IPS DF 6.9 (cell line): ENCODE measurements around the gene ATP5IF1.

Experiments
- DNase-seq: peaks from one replicate; pipeline ENCODE4 v3.0.0-alpha.2; 2013; ENCODE audit warnings: low read depth, low spot score
- H3K27ac ChIP-seq: one replicate; pipeline ENCODE4 v1.5.1; 2013; ENCODE audit warnings: low read length, control low read depth
- H3K27me3 ChIP-seq: 2 replicates; pipeline ENCODE4 v1.6.1; 2013; ENCODE audit warnings: mild to moderate bottlenecking, low read length; ENCODE audit not compliant: control insufficient read depth, insufficient read depth
- H3K36me3 ChIP-seq: 2 replicates; pipeline ENCODE4 v1.6.1; 2013; ENCODE audit warnings: low read length; ENCODE audit not compliant: control insufficient read depth, insufficient read depth
- H3K4me1 ChIP-seq: 2 replicates; pipeline ENCODE4 v1.6.1; 2013; ENCODE audit warnings: low read length; ENCODE audit not compliant: control insufficient read depth, insufficient read depth
- H3K4me3 ChIP-seq: 2 replicates; pipeline ENCODE4 v1.5.1; 2013; ENCODE audit warnings: mild to moderate bottlenecking, low read length
- H3K9me3 ChIP-seq: 2 replicates; pipeline ENCODE4 v1.6.1; 2013; ENCODE audit warnings: low read length, inconsistent platforms; ENCODE audit not compliant: control insufficient read depth, insufficient read depth
- WGBS: extraction: QIAGEN DNeasy Blood & Tissue Kit; methylation state at CpG from one replicate; pipeline ENCODE4 v1.1.7; 2013; ENCODE audit warnings: mixed read lengths, missing lambda C conversion rate; ENCODE audit not compliant: insufficient read length, insufficient coverage; 5-methylcytosine and 5-hydroxymethylcytosine counted together

ATP5IF1 gene

DNA sequence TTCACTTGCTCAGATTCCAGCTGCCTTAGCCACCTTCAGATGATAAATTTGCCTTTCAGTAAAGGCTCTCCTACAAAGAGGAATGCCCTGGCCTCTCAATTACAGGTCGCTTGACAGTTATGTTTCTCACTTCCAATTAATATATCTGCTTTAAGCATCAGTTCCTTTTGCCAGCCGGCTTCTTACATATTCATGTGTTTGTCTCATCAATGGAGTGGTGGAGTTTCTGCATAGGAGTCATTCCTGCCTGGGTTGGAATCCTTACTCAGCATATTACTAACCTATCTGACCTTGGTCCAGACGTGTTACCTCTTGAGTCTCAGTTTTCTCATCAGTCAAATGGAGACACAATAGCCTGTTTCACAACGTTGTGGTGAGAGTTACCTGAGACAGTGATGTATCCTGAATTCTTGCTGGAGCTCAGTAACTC is 14.0 kb downstream of the ATP5IF1 start:
- H3K36me3 ChIP-seq: no peaks in the 10 kb centered on the region
- no CpG with 5 or more reads among the region's 4 CpGs for WGBS
- H3K4me1 ChIP-seq: peaks cover 4% of the 10 kb centered on the region; the same call in 1 of the 2 replicates
- DNase-seq: no peak
- H3K4me3 ChIP-seq: no peak overlapping the region
- no peaks in the 10 kb centered on the region for H3K9me3 ChIP-seq
- no peaks in the 10 kb centered on the region for H3K27me3 ChIP-seq
- no peak overlapping the region for H3K27ac ChIP-seq

DNA sequence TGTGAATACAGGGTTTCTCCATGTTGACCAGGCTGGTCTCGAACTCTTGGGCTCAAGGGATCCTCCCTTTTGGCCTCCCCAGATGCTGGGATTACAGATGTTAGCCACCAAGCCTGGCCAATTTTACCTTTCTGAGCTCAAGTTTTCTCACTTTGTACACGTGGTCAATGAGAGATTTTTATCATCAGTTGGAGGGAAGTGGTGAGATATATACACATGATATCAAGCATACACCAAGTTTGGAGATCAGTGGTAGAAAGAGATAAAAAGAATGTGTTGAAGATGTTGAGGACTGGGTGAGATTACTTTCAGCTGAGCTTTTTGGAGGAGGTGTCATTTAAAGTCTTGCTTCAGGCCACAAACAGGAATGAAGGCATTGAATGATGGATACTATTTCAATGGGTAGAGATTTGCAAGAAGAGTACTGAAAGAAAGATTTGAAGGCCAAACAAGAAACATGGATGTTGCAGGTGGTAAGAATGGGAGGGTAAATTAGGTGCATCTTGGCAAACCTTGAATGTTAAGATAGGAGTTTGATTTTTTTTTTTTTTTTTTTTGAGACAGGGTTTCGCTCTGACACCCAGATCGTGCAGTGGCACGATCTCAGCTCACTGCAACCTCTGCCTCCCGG is 20.4 kb downstream of the ATP5IF1 start:
- Histone ChIP-seq H3K27me3 (no peaks in the 10 kb centered on the region), H3K4me3 (no peak overlapping the region), H3K36me3 (no peaks in the 10 kb centered on the region), H3K27ac (no peak overlapping the region), H3K4me1 (peaks cover 2% of the 10 kb centered on the region; the same call in 1 of the 2 replicates), H3K9me3 (no peaks in the 10 kb centered on the region)
- no peak for DNase-seq
- WGBS: no CpG with 5 or more reads among the region's 6 CpGs

DNA sequence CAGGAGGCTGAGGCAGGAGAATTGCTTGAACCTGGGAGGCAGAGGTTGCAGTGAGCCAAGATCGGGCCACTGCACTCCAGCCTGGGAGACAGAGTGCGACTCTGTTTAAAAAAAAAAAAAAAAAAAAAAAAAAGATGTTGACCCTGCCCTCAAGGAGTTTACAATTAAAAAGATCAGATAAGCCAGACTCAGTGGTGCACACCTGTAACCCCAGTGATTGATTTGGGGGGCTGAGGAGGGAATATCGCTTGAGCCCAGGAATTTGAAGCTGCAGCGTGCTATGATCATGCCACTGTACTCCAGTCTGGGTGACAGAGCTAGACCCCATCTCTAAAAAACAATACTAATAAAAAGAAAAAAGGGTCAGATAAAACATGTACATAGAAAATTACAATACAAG is 21.8 kb downstream of the ATP5IF1 start:
- Histone ChIP-seq H3K4me3 (no peak overlapping the region), H3K27me3 (no peaks in the 10 kb centered on the region), H3K9me3 (no peaks in the 10 kb centered on the region), H3K36me3 (no peaks in the 10 kb centered on the region), H3K27ac (no peak overlapping the region), H3K4me1 (peaks cover 2% of the 10 kb centered on the region; the same call in 1 of the 2 replicates)
- no peak for DNase-seq
- WGBS: no CpG with 5 or more reads among the region's 4 CpGs

DNA sequence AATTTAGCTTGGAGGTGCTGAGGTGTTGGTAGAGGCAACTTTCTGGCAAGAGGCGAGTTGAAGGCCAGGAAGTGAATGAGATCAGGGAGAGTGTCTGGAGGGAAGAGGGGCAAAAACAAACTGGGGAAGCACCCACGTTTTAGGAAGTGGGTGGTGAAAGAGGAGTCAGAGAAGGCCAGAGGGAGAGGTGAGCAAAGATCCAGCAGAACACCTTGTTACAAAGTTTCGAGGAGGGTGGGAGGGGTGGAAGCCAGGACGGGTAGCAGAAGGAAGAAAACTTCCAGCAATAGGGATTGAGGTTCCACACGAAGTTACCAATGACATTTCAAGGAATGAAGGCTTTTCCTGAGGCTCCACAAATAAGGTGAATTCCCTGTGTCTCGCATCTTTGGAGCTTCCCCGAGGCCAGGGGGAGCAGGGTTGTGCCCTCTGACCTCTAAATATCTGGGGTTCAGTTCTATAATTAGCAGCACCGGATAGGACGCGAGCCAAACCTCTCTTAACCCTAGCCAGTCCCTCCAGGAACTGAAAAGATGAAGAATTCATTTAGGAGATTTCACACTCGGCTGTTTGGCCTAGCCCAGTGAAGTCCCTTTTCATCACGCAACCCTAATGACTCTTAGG is 22.8 kb downstream of the ATP5IF1 start:
- no peak for DNase-seq
- peaks cover 2% of the 10 kb centered on the region; the same call in 1 of the 2 replicates for H3K4me1 ChIP-seq
- WGBS: no CpG with 5 or more reads among the region's 12 CpGs
- no peak overlapping the region for H3K27ac ChIP-seq
- no peaks in the 10 kb centered on the region for H3K9me3 ChIP-seq
- no peaks in the 10 kb centered on the region for H3K27me3 ChIP-seq
- H3K4me3 ChIP-seq: no peak overlapping the region
- no peaks in the 10 kb centered on the region for H3K36me3 ChIP-seq

DNA sequence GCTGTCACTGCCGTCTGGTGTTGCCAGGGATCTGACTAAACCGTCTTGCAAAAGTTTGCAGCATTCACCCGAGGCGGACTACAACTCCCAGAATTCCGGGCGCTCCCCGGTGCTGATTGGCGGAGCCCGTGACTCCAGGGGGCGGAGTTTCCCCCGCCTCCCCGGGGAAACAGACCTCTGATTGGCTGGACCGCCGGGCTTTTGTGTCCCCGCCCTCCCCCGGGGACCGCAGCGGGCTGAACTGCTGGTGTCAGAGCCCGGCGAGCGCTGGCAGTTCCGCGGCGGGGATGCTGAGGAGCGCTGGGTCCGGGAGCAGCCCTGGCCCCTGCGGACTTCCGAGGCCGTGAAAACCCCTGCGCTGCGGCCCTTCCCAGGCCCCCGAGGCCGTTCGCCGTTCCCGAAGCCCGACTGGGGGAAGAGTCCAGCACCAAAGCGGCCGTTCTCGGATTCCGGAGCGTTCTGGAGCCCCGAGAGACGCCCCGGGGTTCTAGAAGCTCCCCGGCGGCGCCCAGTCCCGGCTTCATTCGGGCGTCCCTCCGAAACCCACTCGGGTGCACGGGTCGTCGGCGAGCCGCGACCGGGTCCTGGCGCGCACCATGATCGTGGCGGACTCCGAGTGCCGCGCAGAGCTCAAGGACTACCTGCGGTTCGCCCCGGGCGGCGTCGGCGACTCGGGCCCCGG is 23.5 kb downstream of the ATP5IF1 start, which contains the start of gene SESN2:
Gene SESN2, plus strand, starts transcription at position 267 of the 682 bp plus-strand sequence. Its CDS starts 330 bp downstream, at position 597.
- Histone ChIP-seq H3K4me3 (peak within 1 kb of the TSS; percentile 97), H3K27me3 (no peaks in the 10 kb centered on the region), H3K9me3 (no peaks in the 10 kb centered on the region), H3K4me1 (peaks cover 2% of the 10 kb centered on the region; the same call in 1 of the 2 replicates), H3K36me3 (no peaks in the 10 kb centered on the region), H3K27ac (no peak within 1 kb of the TSS)
- peak; percentile 95 for DNase-seq
- WGBS: no CpG with 5 or more reads among the region's 76 CpGs

DNA sequence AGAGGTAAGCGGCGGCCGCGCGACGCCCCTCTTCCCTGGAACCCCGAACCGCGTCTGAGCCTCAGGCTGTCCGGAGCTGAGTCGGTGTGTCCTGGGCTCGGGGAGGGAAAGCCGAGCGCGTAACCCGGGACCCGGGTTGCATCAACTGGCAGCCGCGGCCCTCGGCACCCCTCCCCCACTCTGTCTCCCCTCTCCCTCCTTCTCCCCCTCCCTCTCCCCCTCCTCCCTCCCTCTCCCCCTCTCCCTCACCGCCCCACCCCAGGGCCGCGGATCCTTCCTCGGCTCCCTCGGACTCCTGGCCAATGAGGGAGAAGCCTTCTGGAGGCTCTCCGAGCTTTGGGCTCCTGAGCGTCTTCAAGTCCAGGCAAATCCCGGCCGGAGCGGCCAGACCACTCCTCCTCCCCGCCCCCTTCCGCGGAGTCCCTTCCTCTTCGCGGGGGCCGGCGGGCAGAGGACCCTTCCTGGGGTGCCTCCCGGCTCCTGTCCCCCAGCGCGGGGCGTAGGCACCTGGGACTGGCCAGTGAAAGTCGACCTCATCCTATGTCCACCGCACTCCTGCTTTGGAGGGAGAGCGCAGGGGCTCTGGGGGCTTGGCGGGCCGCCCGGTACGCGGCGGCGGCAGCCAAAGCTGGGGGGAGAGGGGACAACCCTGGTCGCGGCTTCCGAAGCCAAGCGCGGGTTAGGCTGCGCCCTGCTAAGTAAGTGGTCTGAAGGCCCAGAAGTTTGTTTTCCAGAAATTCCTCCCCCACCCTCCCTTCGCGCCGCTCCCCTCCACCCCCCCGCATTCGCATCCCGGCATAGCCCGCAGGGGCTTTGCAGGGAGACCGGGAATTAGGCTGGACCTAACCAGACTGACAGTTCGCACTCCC is 24.2 kb downstream of the ATP5IF1 start:
- Histone ChIP-seq H3K4me1 (peaks cover 2% of the 10 kb centered on the region; the same call in 1 of the 2 replicates), H3K9me3 (no peaks in the 10 kb centered on the region), H3K27ac (no peak overlapping the region), H3K27me3 (no peaks in the 10 kb centered on the region), H3K36me3 (no peaks in the 10 kb centered on the region), H3K4me3 (peak overlapping the region; percentile 97)
- peak; percentile 70 for DNase-seq
- WGBS: no CpG with 5 or more reads among the region's 66 CpGs

DNA sequence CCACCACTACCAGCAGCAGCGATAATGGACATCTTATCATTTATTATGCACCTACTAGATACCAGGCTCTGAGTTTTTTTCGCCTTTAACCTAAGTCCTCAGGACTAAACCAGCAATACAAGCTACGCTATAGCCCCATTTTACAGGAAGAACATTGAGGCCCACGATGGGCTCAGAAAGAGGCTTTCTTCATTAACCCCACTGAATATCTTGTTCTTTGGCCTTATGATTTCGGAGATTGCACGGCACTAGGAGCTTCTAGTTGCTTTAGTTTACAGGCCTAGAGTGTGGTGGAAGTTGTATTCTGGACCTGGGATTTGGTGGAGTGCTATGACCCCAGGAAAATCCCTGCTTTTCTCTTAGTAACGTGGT is 24.9 kb downstream of the ATP5IF1 start:
- no CpG with 5 or more reads among the region's 7 CpGs for WGBS
- H3K36me3 ChIP-seq: no peaks in the 10 kb centered on the region
- no peak for DNase-seq
- H3K4me3 ChIP-seq: peak overlapping the region; percentile 97; the same call in 1 of the 2 replicates
- H3K27me3 ChIP-seq: no peaks in the 10 kb centered on the region
- no peak overlapping the region for H3K27ac ChIP-seq
- no peaks in the 10 kb centered on the region for H3K9me3 ChIP-seq
- H3K4me1 ChIP-seq: peaks cover 2% of the 10 kb centered on the region; the same call in 1 of the 2 replicates

DNA sequence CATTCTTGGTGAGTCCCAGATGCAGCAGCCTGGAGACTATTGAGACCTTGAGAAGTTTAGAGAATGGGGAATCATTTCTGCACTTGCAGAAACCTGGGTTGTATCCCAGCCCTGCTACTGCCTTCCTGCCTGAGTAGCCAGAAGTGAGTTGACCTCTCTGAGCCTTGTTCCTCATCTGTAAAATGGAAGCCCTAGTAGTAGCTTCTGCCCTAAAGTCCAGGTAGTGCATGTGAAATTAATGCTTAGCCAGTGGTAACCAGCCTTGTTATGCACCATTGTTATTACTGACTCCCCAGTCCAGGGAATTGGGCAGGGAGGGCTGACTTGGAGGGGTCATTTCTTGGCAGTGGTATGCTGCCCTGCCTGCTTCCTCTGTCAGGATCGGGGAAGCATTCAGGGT is 29.0 kb downstream of the ATP5IF1 start:
- WGBS: no CpG with 5 or more reads among the region's 1 CpG

DNA sequence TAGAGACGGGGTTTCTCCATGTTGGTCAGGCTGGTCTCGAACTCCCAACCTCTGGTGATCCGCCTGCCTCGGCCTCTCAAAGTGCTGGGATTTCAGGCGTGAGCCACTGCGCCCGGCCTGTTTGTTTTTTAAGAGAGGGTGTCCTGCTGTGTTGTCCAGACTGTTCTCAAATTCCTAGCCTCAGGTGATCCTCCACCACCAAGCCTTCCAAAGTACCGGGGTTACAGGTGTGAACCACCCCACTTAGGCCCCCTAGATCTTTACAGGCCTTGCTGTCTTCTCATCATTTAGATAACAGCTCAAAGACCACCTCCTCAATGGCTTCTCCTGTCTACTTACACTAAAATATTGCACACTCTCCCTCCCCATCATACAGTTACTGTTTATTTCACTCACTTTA is 29.7 kb downstream of the ATP5IF1 start:
- Histone ChIP-seq H3K36me3 (no peaks in the 10 kb centered on the region), H3K9me3 (no peaks in the 10 kb centered on the region), H3K4me3 (no peak overlapping the region), H3K27me3 (no peaks in the 10 kb centered on the region), H3K27ac (no peak overlapping the region), H3K4me1 (peaks cover 3% of the 10 kb centered on the region; the same call in 1 of the 2 replicates)
- no CpG with 5 or more reads among the region's 8 CpGs for WGBS
- DNase-seq: no peak

More for the DNA sequence above, 29.0 kb downstream of the ATP5IF1 start:
- no peaks in the 10 kb centered on the region for H3K9me3 ChIP-seq
- H3K4me3 ChIP-seq: no peak overlapping the region
- no peaks in the 10 kb centered on the region for H3K36me3 ChIP-seq
- no peak for DNase-seq
- H3K27ac ChIP-seq: no peak overlapping the region
- peaks cover 3% of the 10 kb centered on the region; the same call in 1 of the 2 replicates for H3K4me1 ChIP-seq
- no peaks in the 10 kb centered on the region for H3K27me3 ChIP-seq

DNA sequence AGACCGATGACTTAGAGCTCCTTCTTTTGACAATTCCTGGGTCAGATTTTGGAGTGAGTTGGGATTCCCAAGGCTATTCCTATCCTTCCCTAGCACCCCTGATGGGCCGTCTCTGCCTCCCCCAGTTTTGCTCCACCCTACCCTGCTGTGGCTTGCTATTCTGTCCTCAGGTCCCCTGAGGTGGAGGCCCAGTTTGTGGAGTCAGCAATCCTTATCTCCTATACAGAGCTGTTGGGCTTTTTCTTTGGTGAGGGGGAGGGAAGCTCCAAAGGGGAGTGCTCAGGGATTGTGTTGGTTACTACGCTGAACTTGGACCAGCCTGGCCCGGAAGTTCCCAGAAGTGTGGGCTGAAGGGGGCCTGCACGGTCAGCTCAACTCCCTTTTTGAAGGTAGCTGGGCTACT is 31.0 kb downstream of the ATP5IF1 start:
- DNase-seq: no peak
- H3K27me3 ChIP-seq: no peaks in the 10 kb centered on the region
- 0 out of 2 replicates have a peak, but pooled peaks cover 1% of the 10 kb centered on the region for H3K4me1 ChIP-seq
- H3K27ac ChIP-seq: no peak overlapping the region
- WGBS: no CpG with 5 or more reads among the region's 5 CpGs
- H3K9me3 ChIP-seq: no peaks in the 10 kb centered on the region
- H3K4me3 ChIP-seq: no peak overlapping the region
- H3K36me3 ChIP-seq: peaks cover 3% of the 10 kb centered on the region; the same call in 1 of the 2 replicates
